HG02642 (cell line): Measurements from ENCODE around the gene TBX15.
A peak's percentile ranks its signal among the peaks of the same experiment; 100 is the strongest.

Experiments
- ATAC-seq: cut with Tn5 transposase; IDR thresholded peaks from one replicate; pipeline ENCODE4 v1.9.1; 2021; ENCODE audit warnings: mild to moderate bottlenecking; ENCODE audit not compliant: unreplicated experiment, poor library complexity

The TBX15 gene

GRCh38 chr1:118900643-118901440, 87.3 kb downstream of the TBX15 start:
- no peak for ATAC-seq

DNA sequence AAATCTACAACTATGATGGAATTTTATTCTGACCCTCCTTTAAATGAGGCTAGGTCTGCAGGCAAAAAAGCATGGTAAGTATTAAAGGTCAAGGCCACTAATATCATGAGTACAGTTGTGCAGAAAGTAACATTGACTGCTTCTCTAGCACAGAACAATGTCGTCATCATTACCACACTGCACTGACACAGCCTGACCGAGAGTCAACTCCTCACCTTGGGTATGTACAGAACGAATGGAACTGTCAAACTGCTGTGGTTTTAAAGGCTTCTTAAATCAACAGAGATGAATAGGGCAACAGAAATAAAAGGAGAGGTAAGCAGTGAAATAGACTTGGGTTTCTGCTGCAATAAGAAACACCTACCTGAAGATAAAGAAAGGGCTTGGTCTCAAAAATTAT, 88.8 kb downstream of the TBX15 start:
- no peak for ATAC-seq

DNA sequence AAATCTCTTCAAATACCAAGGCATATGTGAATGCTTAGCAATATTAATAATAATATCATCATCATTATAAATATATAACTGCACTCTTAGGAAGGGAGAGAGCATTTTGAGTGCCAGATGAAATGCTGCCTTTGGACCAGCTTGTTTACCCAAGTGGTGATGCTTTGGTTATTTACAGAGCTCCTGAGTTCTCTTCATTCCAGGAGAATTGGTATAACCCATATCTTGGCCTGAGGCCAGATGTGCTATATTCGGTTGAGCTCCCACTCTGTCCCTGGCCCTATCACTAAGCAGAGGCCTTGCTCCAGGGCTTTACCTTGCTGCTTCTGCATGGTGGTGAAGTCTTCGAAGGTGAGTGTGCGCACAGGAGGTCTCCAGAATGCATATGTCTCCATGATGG, 89.4 kb downstream of the TBX15 start:
- no peak for ATAC-seq

GRCh38 chr1:118896416-118896815, 91.7 kb downstream of the TBX15 start:
- ATAC-seq = no peak

DNA sequence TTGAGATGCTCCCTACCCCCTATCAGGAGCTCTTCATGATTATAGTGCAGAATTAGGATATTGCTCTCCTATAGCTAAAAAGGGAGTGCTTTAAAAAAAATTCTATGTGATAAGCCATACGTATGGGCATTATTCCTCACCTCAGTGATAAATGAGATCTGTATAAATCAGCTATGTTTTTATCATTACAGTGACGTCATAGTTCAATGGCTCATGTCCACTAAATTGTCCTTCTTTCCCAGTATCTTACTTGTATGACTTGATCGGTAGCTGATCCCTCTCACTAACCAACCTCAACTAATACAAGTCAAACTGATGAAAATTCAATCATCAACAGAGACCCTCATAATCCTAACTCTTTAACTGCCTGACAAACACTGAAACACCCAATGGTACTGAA, 93.3 kb downstream of the TBX15 start:
- no peak for ATAC-seq

DNA sequence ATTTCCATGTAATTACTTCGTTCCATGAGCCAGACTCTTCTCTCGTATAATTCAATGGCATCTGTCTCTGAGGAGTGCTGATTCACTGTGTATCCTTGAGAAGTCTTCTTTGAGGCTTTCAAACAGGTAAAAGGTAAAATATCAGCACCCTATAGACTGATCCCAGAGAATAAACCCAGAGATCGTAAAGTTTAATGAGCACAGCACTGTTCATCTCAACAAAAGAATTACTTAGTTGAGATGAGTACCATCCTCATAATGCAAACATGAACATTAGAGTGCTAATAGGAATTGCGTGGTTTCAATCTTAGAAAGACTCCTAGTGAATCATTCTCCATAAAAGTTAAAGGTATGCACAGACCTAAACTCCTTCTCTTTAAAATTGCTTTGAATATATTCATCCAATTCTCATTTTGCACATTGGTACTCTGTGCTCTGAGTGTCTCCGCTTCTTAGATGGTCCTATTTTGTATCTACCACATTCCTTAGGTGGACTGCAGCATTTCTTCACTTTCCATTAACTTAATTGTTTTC, 97.2 kb downstream of the TBX15 start:
- no peak for ATAC-seq

- no peak for ATAC-seq
Observed at GRCh38 chr1:118884946-118885345, 103.2 kb downstream of the TBX15 start.

- ATAC-seq = no peak
Observed at GRCh38 chr1:118881751-118882150, 106.4 kb downstream of the TBX15 start.

DNA sequence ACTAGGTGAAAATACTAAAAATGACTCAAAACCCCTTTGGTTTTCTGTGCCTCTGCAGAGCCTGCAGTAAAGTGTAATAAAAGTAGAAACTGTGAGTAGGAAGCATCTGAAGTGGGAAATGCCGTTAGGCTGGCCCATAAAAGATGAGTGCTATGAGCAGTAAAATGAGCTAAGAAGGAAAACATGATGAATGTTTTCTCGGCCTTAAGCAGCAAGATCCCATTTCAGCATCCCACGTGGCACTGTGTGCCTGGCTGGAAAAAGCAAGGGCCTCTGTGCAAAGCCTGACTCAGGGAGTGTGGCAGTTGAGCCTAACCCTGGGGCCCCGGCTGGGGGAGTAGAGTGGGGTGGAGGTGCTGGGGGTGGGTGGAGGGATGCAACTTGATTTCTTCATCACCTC, 109.5 kb downstream of the TBX15 start:
- no peak for ATAC-seq

DNA sequence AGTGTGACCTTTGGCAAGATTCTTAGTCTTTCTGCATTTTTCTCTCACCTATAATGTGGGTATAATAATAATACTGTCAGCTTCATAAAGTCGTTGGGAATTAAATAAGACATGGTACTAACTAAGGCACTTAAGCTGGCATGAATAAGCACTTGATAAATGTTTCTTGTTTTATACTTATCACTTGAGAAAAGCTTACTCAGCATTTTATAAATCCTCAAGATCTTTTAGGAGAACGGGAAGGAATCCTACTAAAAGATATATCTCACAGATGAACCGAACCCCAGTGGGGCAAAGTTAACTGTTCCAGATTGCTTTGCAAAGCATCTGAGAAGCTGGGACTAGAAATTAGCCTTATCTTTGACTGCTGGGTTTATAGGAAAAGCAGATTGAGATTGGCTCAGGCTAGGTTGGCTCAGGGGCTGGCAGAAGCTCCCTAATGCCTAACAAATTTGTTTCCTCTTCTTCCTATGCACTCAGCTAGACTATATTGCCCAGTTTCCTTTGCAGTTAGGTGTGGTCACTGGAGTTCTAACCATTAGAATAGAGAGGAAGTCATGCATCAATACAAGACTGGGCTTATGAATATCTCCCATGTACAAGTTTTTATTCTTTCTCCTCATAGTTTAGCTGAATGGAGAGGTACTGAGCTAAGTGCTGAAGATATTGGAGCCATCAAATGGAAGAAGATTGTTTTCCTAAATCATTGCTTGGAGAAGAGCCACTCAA, 110.3 kb downstream of the TBX15 start:
- ATAC-seq = no peak

- no peak for ATAC-seq
Observed at GRCh38 chr1:118871582-118872171, 116.5 kb downstream of the TBX15 start.

- no peak for ATAC-seq
Observed at GRCh38 chr1:118868387-118868786, 119.8 kb downstream of the TBX15 start.

DNA sequence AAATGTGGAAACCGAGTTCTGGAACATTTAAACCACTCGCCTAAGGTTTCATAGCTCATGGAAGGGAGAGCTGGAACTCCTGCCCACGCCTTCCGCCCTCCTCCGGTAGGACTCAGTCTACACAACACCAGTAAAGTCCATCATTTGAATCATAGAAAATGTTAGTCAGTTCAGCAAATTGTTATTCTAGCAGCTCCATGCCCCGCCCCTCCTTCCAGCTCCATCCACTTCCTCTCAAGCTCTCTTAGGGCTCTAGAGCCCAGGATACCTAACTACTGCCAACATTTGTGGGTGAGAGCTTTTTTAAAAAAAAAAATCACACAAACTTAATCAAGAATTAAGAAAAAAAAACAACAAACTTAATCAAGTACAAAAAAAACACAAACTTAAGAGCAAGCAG, 121.8 kb downstream of the TBX15 start:
- no peak for ATAC-seq

DNA sequence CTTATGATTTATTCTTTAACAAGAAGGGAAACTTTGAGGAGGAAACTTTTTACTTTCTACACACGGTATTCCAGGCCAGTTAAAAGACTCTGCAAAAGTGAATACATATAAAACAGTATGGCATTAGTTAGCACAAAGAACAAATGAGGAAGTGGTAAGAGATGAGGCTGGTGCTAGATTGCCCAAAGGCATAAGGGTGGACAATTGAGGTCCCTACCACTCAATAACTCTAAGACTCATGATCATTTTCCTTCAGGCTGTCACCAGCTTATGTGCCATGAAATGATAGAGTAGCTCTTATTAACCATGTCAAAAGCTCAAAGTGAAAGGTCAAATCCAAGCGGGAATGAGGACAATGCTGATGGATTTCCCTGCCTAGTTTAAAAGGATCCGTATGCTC, 124.5 kb downstream of the TBX15 start:
- no peak for ATAC-seq

GRCh38 chr1:118862755-118863154, 125.4 kb downstream of the TBX15 start:
- ATAC-seq = peak; percentile 75

- no peak for ATAC-seq
Observed at GRCh38 chr1:118861216-118861615, 126.9 kb downstream of the TBX15 start.

DNA sequence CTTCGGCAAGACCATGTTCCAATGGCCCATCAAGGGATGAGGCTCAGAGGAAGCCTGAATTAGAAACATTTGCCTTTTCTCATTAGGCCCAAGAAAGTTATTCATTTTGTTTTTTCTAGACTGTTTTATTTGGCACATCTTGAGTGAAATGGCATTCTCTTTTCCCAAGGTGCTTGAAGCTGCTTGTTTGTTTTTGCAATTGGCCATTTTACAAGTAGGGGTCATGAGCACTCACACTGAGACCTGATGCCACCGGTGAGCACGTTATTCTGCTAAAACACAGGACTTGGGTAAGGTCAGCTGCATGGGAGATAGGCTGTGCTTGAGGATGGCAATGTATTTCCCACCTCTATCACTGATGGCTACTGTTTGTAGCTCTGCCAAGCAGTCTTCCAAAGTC, 128.1 kb downstream of the TBX15 start:
- no peak for ATAC-seq

GRCh38 chr1:118846443-118846842, 141.7 kb downstream of the TBX15 start:
- ATAC-seq = no peak

DNA sequence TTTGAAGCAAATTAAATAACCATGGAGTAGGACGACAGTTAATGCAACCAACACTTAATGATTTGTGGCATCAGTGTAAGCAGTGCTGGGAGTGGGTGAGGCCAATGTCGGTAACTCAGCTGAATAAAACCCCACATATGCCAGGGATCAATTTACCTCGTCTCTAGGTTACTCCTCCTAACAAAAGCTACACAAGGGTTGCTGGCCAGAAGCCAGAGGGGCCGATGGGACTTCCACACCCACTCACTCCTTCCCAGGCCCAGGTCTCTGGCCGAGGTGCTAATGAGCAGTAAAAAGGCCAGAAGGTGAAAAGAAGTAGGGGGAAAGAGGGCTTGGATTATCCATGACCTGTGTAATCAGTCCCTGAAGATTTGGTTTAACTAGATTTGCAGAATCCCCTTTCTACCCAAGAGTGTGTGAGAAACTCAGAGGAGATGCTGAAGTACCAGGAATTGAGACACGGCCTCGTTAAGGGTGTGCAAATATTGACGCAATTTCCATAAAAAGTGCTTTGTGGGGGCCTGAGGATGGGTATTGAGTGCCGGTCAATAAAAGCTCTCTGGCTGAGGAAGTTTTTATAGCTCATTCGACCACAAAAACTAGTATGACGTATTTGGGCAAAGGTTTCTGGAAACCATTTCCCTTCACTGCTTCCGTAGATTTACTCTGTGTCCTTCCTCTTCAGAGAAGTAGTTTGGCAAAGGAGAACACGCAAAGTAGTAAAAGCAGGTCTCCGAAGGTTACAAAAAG, 145.5 kb downstream of the TBX15 start:
- no peak for ATAC-seq

DNA sequence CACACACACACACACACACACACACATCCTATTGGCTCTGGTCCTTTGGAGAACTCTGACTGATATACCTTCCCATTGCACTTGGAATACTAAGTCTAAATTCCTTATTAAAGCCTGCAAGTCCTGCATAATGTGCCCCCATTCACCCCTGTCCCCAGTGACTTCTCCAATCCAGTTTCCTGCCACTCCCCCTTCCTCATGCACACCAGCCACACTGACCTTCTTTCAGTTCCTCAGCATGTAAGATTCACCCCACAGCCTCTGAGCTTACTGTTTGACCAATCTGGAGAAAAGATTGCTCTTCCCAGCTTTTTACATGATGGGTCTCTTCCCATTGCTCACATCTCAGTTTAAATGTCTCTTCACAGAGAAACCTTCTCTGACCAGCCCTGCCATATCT, 146.6 kb downstream of the TBX15 start:
- peak; percentile 43 for ATAC-seq
